Astrocyte of the spinal cord (primary cell): ENCODE measurements around the gene TEAD3.
A peak's percentile ranks its signal among the peaks of the same experiment; 100 is the strongest.
"Not testable (repeated sequence)": the region's sequence is repeated elsewhere in the genome, so short reads cannot be mapped to it uniquely, and the experiment has no call there.

ENCODE experiments used
- DNase-seq: peaks from one replicate; pipeline ENCODE4 v3.0.0; 2011; ENCODE audit warnings: low read depth, low spot score
- H3K4me3 ChIP-seq: 2 replicates; pipeline ENCODE4 v1.5.1; 2011; ENCODE audit warnings: low read depth, mild to moderate bottlenecking, low read length, moderate library complexity
- in situ Hi-C: cut with HindIII; loops from 2 replicates; pipeline ENCODE4 v1.10.0; 2017; ENCODE audit warnings: low sequenced_read_pairs
- TF ChIP-seq, protein P1 (sequence below): IDR thresholded peaks from 2 replicates; pipeline ENCODE4 v1.5.1; 2012; ENCODE audit warnings: low read depth, mild to moderate bottlenecking, low read length, inconsistent platforms

TEAD3 gene

DNA sequence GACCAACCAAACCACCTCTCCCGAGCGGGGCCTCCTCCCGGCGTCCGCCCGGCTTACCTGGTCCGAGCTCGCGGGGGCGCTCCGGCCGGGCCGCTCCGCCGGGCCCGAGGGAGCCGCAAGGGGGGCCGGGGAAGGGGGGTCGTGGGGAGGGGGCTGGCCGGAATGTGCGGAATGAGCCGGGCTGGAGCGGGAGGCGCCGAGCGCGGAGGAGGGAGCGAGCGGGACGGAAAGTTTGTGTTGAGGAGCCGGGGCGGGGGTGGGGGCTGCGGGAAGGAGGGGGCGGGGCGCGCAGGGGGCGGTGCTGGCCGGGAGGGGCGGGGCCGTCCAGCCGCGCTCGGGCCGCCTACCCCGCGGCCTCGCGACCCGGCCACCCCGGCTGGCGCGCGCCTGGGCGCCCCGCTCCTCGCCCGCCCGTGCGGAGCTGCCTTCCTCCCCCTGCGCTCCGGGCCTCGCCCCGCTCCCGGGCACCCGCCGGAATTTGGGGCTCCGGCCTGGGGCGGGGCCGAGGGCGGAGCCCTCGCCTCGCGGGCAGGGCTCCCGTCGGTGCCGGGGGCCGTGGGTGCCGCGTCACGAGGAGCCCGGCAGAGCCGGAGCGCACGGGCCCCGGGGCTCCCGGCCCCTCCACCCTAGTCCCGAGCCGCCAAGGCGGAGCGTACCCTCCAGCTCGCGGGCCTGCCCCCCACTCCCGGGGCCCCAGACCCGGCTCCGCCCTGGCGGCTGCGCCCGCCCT is at the start of gene TEAD3:
TEAD3 (minus strand) TSS at position 239 of the 730 bp plus-strand sequence.
- TF ChIP-seq, protein P1, sequence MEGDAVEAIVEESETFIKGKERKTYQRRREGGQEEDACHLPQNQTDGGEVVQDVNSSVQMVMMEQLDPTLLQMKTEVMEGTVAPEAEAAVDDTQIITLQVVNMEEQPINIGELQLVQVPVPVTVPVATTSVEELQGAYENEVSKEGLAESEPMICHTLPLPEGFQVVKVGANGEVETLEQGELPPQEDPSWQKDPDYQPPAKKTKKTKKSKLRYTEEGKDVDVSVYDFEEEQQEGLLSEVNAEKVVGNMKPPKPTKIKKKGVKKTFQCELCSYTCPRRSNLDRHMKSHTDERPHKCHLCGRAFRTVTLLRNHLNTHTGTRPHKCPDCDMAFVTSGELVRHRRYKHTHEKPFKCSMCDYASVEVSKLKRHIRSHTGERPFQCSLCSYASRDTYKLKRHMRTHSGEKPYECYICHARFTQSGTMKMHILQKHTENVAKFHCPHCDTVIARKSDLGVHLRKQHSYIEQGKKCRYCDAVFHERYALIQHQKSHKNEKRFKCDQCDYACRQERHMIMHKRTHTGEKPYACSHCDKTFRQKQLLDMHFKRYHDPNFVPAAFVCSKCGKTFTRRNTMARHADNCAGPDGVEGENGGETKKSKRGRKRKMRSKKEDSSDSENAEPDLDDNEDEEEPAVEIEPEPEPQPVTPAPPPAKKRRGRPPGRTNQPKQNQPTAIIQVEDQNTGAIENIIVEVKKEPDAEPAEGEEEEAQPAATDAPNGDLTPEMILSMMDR: peak; percentile 12
- in situ Hi-C loops: no loop called here
- H3K4me3 ChIP-seq: peak within 1 kb of the TSS; percentile 69
- DNase-seq: peak; percentile 47

- no peak for DNase-seq
- TF ChIP-seq, protein P1: no peak
- H3K4me3 ChIP-seq: no peak overlapping the region
- in situ Hi-C loops: no loop called here
Measured at GRCh38 chr6:35544769-35545361, 48.0 kb upstream of the TEAD3 start.

GRCh38 chr6:35543459-35544193 is 46.7 kb upstream of the TEAD3 start:
- TF ChIP-seq, protein P1: no peak
- no peak for DNase-seq
- H3K4me3 ChIP-seq: no peak overlapping the region
- in situ Hi-C loops: no loop called here

- in situ Hi-C loops: no loop called here
- no peak for DNase-seq
- no peak overlapping the region for H3K4me3 ChIP-seq
- TF ChIP-seq, protein P1: no peak
Measured at GRCh38 chr6:35541836-35542235, 45.0 kb upstream of the TEAD3 start.

GRCh38 chr6:35539223-35539622 is 42.3 kb upstream of the TEAD3 start:
- no peak overlapping the region for H3K4me3 ChIP-seq
- TF ChIP-seq, protein P1: no peak
- no peak for DNase-seq
- in situ Hi-C loops: no loop called here

DNA sequence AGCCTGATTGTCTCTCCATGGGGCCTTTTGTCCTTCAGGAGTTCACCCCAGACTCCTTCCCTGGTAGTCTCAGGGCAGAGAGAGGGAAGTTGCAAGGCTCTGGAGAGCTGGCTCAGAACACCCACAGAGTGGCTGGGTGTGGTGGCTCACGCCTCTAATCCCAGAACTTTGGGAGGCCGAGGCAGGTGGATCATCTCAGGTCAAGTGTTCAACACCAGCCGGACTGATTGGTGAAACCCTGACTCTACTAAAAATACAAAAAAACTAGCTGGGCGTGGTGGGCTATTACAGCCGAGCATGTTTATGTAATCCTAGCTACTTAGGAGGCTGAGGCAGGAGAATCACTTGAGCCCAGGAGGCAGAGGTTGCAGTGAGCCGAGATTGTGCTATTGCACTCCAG is 39.0 kb upstream of the TEAD3 start:
- in situ Hi-C loops, H3K4me3 ChIP-seq, DNase-seq: not testable (repeated sequence)
